MV-4-11 (cell line): Measurements from ENCODE around the gene MTUS2.

ENCODE experiments used
- DNase-seq: peaks from one replicate; lab custom pipeline; 2025; lab: John Stamatoyannopoulos, UW

The MTUS2 gene

DNA sequence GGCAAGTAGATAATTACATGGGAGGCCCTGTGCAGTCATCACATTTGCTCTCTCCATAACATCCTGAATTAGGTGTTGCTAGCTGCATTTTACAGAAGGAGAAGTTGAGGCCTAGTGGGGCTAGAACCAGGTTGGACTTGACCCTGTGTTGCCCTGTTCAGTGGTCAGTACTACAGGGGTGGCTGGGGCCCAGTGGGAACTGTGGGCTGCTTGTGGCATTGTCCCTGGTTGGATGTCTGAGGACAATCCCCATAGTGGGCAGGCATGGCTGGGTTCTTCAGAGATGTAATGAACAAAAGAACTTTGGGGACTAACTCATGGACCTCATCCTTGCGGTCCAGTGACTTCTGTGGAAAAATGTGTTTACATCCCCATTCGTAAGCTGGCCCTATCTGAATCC, 38.9 kb downstream of the MTUS2 start:
- DNase-seq: no peak

DNA sequence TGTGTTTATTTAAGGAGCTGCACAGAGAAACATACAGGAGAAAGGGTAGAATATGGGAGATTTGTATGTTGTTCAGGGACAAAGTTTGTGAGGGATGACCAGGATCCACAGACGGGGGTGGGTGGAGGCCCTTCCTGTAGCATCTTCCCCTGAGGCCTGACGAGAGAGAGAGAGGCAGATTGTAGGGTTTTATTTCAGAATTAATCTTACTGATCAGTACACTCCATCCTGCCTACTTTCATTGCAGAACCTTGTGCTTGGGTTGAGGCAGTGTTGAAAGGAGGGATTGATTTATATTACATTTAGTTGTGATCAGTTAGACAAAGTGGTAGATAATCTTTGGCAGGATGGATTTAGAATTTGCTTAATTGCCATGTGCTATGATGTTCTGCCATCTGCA, 39.6 kb downstream of the MTUS2 start:
- no peak for DNase-seq

DNA sequence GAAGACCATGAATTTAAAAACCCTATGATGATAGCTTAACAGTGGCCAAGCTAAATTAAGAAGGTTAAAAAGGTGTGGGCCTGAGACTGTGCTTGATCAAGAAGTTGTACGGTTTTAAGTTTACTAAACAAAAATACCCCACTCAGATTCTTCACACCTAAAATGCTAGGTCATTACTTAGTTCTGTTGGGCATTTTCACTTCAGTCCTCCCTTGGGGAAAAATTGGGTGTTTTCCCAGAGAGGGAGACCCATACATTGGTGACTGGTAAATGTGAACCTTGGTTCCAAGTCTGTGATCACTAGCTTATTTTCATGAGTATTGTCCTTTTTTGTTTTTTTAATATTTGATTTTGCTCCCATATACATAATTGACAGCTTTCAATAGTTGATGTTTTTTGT, 44.4 kb downstream of the MTUS2 start:
- DNase-seq: no peak

DNA sequence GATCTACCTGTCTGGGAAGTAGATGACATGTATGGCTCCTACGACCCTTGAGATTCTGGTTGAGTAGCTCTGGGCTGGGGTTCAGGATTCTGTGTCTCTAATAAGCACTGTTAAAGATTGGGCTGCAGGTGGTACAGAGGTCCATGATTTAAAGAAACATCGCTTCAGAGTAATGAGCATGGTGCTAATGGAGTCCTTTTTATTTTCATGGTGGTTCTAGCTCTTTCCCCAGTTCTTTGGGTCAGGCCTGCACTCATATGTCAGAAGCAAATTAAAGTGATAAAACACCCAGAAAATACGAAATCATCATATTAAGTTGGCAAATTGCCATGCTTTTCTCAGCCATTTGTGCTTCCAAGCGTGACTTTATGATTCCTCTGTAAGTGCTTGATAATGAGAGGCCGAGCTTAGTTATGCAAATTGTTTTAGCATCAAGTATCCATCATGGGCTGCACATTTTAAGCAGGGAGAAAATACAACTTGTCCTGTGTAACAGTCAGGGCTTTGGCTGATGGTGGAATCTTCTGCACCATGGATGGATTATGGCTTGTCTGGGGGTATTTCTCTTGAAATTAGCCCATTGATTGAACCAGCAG, 45.1 kb downstream of the MTUS2 start:
- DNase-seq: no peak

DNA sequence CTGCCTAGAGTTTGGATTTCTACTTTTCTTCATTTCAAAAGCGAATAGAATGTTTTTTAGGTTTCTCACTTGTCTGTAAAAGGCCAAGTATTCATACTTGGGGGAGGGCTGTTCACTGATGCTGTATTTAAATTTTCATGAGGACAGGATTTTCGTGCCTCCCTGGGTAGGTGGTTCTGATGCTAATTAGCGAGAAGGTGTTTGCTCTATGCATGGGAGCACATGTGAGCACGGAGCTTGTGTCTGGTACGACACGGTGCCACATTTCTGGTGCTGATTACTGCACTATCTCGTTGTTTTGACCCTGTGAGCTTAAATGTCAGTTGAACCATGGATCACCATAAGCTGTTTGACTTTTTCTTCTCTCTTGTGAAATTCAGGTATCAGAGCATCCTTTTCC, 45.8 kb downstream of the MTUS2 start:
- no peak for DNase-seq

DNA sequence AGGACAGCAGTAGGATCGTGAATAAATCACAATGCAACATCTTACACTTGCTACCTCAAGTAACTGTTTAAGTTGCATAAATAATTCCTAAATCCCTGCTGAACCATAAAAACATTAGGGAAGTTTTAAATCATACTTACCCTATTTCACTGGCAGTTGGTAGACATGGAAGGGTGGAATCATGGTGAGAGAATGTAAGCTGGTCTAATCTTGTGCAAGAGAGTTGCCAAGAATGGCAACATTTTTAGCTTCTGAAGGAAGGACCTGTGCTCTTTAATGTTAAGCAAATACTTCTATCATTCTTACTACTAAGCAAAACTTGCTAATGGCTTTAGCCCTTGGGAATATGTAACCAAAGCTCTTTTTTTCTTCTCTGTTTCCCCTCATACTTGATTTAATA, 46.8 kb downstream of the MTUS2 start:
- no peak for DNase-seq

DNA sequence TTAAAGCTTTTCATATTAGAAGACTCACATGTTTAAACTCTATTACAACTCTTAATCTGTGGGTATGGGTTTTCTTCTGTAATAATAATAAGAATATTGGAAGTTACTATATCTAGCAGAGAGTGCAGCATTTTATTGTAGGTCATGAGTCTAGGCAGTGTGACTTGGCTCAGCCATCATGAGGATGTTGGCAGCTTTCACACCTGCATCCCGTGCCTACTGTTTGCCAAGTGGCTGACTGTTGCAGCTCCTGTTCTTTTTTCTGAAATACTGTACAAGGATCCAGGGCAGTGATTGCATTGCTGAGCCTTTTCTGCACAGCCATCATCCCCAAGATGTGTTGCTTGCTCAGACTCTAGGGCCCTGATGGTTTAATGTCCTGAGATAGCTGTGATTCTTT, 47.4 kb downstream of the MTUS2 start:
- no peak for DNase-seq

DNA sequence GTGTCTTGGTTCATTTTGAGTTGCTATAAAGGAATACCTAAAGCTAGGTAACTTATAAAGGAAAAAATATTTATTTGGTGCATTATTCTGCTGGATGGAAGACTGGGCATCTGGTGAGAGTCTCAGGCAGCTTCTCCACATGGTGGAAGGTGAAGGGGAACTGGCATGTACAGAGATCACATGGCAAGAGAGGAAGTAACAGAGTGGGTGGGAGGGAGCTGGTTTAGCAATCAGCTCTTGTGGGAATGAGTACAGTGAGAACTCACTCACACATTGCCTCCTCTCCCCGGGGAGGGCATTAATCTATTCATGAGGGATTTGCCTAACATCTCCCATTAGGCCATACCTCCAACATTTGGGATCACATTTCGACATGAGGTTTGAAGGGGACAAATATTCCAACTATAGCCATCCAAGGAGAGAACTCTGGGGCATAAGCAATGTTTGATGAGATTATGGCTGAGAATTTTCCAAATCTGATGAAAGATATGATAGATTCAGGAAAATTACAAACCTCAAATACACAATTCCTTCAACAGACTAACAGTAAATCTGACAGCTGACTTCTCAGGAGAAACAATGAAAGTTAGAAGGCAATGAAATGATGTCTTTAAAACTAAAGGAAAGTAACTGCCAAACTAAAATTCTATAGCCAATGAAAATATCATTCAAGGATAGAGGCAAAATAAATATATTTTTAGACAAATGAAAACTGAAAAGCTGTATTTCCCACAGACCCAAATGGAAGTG, 52.5 kb downstream of the MTUS2 start:
- DNase-seq: peak; percentile 75

DNA sequence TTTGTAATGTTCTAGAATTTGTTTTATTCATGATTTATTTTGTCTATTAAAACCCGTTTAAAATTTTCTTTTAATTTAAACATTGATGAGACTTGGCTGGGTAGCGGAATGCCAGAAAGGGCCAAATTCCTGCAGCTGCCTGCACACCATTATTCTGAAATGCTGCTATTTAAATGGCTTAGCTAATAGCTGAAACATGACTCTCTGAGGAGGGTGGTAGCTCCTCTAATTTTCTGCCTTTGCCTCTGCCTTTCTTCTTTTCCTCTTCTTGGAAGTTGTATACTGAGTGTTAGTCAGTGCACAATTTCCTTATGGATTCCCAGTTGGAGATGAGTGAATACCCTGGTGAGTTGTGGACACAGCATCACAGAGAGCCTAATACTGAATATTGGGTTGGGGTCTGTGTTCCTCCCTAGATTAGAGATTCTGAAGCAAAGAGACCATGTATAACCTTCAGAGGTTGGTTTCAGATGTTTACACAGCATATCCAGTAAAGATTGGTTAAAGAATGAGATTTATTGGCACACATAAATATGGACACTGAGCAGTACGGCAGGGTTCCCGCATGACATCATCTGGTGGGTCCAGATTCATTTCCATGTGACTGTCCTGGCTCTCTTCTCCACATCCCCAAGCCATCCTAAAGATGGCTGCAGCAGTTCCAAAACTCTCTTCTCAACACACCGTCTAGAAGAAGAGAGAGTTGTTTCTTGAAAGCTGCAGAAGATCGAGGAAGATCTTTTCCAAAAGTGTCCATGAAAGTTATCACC, 55.9 kb downstream of the MTUS2 start:
- DNase-seq: no peak

DNA sequence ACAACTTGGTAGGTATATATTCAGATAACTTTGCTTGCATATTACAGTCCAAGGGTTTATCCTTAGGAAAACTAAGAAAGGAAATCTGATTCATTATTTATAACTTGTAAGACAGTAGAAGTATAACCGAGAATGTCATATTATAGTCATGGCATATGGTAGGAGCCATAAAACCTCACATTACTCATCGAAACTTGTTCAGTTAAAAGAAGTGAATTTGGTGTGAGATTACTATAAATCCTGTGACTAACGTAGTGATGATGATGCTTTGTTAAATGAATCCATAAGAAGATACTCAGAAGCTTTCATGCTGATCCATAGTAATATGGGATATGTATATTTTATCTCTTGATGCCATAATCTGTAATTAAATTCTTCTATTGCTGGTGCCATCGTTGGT, 57.3 kb downstream of the MTUS2 start:
- DNase-seq: no peak

DNA sequence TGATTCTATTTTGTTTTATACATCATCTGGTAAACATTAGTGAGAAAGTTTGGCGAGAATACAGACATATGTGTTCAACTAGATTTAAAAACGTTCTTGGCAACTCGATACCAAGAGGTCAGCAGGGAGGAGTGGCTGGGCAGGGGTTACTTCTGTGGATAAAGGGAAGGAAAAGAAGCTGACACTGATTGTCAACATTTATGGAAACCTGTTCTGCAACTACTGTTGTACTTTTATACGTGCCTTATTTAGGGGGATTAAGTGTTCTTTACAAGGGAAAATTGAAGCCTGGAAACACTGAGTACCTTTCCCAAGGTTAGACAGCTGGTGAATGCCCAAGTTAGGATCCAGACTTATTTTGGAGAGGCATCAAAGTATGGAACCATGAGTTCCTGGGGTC, 65.0 kb downstream of the MTUS2 start:
- no peak for DNase-seq

DNA sequence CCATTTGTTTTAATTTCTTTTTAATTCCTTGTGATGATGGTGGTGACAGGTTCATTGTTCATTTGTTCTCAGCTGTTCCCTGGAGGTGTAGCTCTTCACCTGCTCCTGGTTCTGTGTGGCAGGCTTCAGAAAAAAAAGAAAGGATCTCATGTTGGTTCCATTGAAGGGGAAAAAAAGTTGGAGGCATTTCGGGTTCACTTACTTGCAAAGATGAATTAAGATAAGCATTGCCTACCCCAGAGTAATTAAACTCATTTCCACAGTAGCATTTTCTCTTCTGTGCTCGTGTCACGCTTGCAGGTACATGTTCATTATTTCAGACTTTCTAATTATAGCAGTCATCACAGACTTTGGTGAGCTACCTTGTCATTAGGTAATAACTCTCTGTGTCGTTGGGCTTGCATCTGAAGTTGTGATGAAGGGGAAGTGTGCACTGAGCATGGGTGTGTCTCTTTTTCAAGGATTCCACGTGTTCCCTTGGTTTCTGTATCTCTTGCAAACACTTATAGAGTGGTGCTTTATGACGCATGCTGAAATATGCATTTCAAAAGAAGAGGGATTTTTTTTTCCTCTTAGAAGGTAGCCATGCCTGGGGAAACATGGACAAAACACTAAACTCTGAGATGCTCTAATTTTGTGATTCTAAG, 69.1 kb downstream of the MTUS2 start:
- peak; percentile 17 for DNase-seq

DNA sequence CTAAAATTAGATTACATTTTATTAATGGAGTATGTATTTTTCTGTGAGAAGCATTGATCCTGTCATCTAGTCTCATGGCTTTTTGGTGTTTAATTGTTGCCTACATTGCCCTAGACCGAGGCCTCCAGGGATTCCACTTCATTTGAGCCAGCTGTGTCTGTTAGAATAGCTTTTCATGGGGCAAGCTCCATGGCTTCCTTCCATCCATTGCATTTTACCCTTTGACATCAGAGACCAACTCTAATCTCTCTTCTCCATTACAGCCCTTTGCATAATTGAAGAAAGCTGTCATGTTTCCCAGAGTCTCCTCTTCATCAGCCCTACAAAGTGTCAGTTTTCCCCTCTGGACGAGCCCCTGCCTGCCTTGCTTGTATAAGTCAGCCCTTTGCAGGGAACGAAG, 70.6 kb downstream of the MTUS2 start:
- DNase-seq: no peak

DNA sequence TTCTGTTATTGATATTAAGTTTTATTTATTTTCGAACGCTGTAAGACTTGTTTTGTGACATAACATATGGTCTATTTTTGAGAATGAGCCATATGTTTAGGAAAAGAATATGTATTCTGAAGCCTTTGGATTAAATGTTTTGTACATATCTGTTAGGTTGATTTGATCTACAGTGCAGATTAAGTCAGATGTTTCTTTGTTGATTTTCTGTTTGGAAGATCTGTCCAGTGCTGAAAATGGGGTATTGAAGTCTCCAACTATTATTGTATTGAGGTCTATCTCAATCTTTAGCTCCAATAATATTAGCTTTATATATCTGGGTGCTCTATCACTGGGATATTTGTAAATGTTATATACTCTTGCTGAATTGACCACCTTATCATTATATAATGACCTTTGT, 97.9 kb downstream of the MTUS2 start:
- DNase-seq: no peak

DNA sequence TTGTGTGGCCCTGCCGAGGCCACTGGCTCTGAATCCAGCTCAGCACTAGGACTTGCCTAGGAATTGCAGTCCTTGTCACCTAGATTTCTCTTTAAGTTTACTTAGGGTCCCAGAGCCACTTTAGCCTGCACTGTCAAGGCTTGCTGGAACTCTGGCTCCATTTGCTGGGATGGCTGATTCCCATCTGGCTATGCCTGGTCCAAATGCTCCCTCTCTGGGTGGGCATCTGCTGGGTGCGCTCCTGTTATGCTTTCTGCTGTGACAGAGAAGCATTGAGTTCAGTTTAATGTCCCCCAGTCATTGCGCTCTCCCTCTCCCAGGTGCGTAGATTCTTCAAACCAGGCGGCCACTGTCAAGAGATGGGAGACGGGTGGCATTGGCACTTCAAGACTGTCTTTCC, 102.2 kb downstream of the MTUS2 start:
- no peak for DNase-seq

DNA sequence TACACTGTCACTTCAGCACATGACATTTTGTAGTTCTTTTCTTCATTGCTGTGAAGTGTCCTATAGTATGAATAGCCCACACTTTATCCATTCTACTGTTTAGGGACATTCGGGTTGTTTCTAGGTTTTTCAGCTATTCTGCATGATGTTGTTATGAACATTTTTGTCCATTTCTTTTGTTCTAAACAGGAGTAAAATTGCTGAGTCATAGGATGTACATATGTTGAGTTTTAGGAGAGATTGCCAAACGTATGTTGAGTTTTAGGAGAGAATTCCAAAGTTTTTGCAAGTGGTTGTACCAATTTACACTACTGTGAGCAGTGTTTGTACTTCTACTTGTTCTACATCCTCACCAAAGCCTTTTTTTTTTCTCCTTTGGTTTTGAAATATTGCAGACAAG, 115.0 kb downstream of the MTUS2 start:
- DNase-seq: no peak

DNA sequence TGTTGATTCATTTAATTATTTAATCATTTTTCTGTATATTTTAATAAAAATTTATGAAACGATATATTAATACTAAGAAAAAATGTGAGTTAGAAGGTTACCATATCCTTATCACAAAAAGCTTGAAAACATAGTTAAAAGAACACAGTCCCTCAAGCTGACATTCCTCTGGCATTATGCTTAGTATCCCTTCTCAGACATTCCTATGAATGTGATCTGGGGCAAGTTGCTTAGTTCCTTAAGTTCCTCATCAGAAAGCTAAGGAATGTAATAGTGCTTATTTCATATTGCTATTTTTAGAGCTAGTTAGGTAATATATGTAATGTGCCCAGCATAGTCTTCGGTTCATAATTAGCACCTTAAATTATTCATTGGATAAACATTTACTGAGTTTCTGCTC, 122.8 kb downstream of the MTUS2 start:
- DNase-seq: no peak

DNA sequence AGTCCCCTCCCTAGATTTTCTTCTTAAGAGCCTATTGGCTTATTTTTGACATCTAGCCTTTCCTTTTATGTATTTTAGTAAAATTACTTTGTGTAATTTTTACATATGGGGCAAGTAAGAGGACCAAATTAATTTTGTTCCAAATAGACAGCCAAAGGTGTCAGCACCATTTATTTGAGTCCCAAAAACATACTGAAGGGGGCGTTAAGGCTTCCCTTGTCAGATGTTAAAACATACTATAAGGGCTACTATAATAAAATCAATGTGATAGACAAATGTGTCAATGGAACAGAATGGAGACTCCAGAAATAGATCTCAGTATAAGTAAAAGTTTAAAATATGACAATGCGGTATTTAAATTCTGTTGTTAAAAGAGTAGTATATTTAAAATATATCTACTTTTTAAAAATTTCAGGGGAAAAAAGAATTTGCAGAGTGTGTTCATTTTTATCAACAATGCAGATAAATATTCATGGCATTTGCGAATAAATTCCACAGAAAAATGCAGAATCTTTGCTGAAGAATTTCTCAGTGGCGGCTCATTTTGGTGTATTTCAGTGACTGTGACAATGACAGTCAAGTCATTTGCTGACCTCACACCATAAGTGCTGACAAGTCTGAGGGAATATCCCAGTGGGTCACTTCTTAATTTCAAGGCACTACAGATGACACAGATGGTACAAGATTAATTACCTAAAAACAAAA, 133.7 kb downstream of the MTUS2 start:
- DNase-seq: no peak

DNA sequence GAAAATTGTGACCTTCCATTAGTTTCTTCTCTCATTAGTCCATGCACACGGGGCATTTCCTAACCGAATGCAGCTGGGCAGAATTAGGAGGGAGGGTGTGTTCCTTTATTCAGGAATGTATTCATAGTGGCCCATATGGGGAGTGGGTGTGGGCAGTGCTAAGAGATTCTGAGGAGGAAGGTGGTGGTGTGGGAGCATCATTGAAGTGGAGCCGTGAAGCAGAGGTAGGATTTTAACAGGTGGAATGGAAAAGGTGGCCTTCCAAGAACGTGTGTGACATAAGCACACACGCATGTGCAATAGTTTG, 134.2 kb downstream of the MTUS2 start:
- no peak for DNase-seq

DNA sequence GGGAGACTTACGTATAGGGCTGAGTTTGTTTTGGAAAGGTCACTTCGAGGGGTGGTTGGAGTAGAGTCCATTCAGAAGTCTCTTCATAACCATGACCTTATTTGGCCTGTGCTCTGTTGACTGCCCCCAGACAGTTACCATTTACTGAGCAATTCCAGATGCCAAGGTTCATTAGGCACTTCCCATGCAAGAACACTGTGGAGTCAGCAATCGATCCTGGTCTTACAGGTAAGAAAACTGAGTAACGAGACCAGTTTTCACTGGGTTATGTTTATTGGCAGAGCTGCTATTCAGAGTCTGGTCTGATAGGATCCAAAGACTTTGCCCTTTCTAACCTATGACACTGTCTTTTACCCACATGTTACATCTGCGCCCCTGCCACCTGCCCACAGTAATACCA, 134.7 kb downstream of the MTUS2 start:
- DNase-seq: no peak

DNA sequence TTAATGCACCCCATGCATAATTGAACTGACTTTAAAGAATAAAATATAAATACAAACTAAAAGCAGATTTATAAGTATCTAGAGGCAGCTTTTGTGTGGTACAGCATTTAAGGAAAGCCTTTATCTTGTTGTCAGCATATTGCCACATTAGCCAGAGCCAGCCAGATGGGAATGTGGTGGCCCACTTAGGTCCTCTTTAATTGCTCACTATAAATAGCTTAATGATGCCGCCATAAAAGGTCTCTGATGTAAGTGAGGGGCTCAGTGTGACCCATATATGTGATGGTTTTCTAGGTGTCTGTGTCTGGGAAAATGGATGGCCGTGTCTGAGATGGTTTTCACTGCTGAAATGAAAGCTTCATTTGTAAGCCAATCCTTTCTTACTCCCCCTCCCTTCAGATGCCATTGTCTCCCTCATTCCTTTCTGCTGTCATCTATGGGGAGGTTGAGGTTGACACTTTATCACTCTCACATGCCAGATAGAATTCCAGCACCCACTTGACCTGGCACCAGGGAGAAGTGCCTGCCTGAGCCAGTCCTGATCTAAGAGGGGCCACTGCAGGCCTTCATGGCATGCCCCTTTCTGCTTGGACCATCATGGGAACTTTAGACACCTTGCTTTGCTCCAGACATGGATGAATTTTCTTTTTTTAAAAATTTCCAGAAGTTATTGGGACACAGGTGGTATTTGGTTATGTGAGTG, 135.3 kb downstream of the MTUS2 start:
- DNase-seq: no peak

DNA sequence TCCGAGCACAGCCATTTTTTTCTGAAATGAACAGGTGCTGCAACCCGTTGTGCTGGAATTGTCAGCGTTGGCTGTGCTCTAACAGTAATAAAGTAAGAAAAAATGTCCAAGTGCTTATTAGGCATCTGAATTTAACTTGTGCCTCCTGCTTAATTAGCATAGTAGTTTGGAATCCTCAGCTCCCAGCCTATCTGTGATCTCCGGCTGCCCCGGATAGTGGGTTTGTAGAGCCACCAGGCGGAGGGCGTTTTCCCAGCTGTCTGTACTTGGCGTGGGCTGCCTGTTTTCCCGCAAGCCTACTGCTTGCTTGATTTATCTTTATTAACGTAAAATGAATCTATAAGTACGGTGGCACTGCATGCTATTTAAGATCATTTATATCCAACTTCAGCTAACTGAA, 137.9 kb downstream of the MTUS2 start:
- DNase-seq: no peak
